HT-29 (cell line): ENCODE results near the gene ARAF. TPM values are rescaled to one million over a fixed set of nuclear protein-coding genes. Genes with fewer than 3 reads are reported as not detected.

Experiments used
- DNase-seq: peaks from one replicate; pipeline ENCODE4 v3.0.0-alpha.2; 2015; ENCODE audit warnings: low spot score
- small RNA-seq: library from RNA; depleted of rRNA; stranded (forward); fragments of <200 nt; gene quantifications from one replicate; pipeline ENCODE3, GENCODE V24; 2014
- total RNA-seq: library from RNA; depleted of rRNA; stranded (reverse); fragments of >200 nt; shearing (Covaris generic); gene quantifications from 2 replicates; pipeline ENCODE4 v1.2.3, GENCODE V29; 2014; rRNA removed

The ARAF gene
- total RNA-seq, 1 experiment from 2014 or later: 55.7 TPM

GRCh38 chrX:47619486-47620302 is 58.7 kb downstream of the ARAF start, which contains the start of gene SYN1:
Gene SYN1 (minus strand): TSS chrX:47619857. CDS start chrX:47619728, 129 bp downstream.
- DNase-seq: no peak

GRCh38 chrX:47620303-47620685 is 59.3 kb downstream of the ARAF start:
- no peak for DNase-seq

Small RNAs within 50 kb of the gene (small RNA-seq; reads per million reads assigned to genes)
- not detected for gene MIR4769

Other genes with a start within 250 kb of the ARAF start
- gene ZNF157, start 190.6 kb upstream of the ARAF start, total RNA-seq: not detected in 2 replicates
- 4.2 and 11.8 TPM in 2 replicates for gene ZNF41, start 78.0 kb upstream of the ARAF start, total RNA-seq
- gene TIMP1, start 21.2 kb downstream of the ARAF start, total RNA-seq: 116 and 127 TPM in 2 replicates
- not detected in 2 replicates for gene SYN1, start 58.7 kb downstream of the ARAF start, total RNA-seq
- 0.21 and 0.56 TPM in 2 replicates for gene CFP, start 68.7 kb downstream of the ARAF start, total RNA-seq
- 53.4 and 55.5 TPM in 2 replicates for gene ELK1, start 89.4 kb downstream of the ARAF start, total RNA-seq
- 164 and 167 TPM in 2 replicates for gene UXT, start 98.0 kb downstream of the ARAF start, total RNA-seq